ENCODE measurements around the gene SRPX.

DNA sequence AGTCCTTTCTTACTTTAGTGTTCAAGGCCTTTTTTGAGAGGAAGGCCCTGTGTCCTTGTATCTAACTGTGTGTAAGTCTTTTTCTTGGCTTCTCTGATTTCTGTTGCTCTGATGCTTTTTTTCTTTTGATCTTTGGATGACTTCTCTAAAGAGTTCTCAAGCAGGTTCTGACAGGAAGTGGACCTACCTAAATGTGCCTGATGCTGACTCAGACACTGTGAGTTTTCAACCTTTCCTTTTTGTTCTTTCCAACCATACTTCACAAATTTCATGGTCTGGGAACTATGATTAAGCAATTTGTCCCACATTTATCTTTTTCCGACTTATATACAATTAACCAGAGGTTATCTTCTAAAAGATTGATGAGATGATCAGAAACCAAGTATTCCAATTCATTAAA, 117.8 kb downstream of the SRPX start:
- TF ChIP-seq POLR2A (IDR thresholded peaks at IDR 0.05; ENCODE audit: low read length), result no peak
- TF ChIP-seq GATA1 (IDR thresholded peaks at IDR 0.05; ENCODE audit: low read depth, low read length), result no peak
